ENCODE measurements around the gene GCGR. TPM values are rescaled to one million over a fixed set of nuclear protein-coding genes. Genes with fewer than 3 reads are reported as not detected.

Gene GCGR
- total and polyA plus RNA-seq, 2 of the 13 experiments (the other 11 are each of a cell fraction or from before 2014, with no cell fraction given), result 0.04 to 0.13 TPM

DNA sequence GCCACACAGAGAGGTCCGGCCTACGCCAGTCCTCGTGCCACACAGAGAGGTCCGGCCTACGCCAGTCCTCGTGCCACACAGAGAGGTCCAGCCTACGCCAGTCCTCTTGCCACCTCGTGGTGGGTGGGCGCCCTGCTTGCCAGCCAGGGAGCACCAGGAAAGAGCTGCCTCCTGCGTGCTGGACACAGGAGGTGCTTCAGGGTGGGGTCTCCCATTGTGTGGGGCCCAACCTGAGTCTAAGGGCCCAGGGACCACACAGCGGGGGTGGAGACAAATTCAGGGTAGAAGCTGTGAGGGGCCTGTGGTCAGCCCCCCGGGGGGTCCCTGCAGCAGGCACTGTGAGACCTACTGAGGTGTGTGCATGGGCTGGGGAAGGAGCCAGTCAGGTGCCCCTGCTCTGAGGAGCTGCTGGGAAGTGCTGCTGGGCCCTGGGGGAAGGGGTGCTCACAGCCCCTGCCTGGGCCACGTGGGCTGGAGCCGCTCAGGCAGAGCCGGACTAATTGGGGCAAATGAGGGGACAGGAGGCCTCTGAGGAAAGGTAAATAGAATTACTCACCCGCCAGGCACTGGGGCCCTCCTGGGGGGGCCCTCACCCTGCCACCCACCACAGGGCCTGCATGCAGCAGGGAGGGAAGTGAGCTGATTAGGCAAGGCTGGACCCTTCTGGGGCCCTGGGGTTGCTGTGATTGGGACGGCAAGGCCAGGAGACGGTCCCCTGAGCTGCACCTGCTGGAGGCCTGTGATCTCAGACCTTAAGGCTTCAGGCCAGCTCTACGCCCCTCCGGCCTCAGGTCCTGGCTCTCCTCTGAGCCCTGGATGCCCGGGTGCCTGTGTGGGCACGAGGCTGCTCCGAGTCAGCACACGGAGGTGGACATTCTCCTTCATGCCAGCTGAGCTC is 11.0 kb downstream of the GCGR start (continued):
- TF ChIP-seq PRMT3 (CRISPR knock-in tag; IDR thresholded peaks at IDR 0.05; ENCODE audit: borderline replicate concordance, low read depth), result no peak
- no peak for TF ChIP-seq ELF4 (CRISPR knock-in tag; IDR thresholded peaks at IDR 0.05; ENCODE audit: borderline replicate concordance)
- no peak for TF ChIP-seq HDAC6 (IDR thresholded peaks at IDR 0.05; ENCODE audit: low read depth, low read length)
- no peak for TF ChIP-seq NFE2 (CRISPR knock-in tag; IDR thresholded peaks at IDR 0.05)
- no peak for TF ChIP-seq GTF3A (CRISPR knock-in tag; conservative IDR thresholded peaks at IDR 0.05)
- peak; percentile 58 for TF ChIP-seq ZFX (CRISPR knock-in tag; IDR thresholded peaks at IDR 0.05; ENCODE audit: low read depth)
- TF ChIP-seq, protein P1, sequence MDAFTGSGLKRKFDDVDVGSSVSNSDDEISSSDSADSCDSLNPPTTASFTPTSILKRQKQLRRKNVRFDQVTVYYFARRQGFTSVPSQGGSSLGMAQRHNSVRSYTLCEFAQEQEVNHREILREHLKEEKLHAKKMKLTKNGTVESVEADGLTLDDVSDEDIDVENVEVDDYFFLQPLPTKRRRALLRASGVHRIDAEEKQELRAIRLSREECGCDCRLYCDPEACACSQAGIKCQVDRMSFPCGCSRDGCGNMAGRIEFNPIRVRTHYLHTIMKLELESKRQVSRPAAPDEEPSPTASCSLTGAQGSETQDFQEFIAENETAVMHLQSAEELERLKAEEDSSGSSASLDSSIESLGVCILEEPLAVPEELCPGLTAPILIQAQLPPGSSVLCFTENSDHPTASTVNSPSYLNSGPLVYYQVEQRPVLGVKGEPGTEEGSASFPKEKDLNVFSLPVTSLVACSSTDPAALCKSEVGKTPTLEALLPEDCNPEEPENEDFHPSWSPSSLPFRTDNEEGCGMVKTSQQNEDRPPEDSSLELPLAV (CRISPR knock-in tag; conservative IDR thresholded peaks at IDR 0.05; ENCODE audit: low read depth), result no peak
- 0 out of 2 replicates have a peak, but pooled peaks have one; percentile 18 for TF ChIP-seq GATA4 (IDR thresholded peaks at IDR 0.05; ENCODE audit: borderline replicate concordance, low read depth)
- TF ChIP-seq SNAI1 (CRISPR knock-in tag; IDR thresholded peaks at IDR 0.05; ENCODE audit: borderline replicate concordance), result no peak
- no peak for TF ChIP-seq ZNF468 (CRISPR knock-in tag; IDR thresholded peaks at IDR 0.05)
- TF ChIP-seq HNF1B (CRISPR knock-in tag; IDR thresholded peaks at IDR 0.05), result peak; percentile 59; the same call in 1 of the 2 replicates
- TF ChIP-seq, protein P2, sequence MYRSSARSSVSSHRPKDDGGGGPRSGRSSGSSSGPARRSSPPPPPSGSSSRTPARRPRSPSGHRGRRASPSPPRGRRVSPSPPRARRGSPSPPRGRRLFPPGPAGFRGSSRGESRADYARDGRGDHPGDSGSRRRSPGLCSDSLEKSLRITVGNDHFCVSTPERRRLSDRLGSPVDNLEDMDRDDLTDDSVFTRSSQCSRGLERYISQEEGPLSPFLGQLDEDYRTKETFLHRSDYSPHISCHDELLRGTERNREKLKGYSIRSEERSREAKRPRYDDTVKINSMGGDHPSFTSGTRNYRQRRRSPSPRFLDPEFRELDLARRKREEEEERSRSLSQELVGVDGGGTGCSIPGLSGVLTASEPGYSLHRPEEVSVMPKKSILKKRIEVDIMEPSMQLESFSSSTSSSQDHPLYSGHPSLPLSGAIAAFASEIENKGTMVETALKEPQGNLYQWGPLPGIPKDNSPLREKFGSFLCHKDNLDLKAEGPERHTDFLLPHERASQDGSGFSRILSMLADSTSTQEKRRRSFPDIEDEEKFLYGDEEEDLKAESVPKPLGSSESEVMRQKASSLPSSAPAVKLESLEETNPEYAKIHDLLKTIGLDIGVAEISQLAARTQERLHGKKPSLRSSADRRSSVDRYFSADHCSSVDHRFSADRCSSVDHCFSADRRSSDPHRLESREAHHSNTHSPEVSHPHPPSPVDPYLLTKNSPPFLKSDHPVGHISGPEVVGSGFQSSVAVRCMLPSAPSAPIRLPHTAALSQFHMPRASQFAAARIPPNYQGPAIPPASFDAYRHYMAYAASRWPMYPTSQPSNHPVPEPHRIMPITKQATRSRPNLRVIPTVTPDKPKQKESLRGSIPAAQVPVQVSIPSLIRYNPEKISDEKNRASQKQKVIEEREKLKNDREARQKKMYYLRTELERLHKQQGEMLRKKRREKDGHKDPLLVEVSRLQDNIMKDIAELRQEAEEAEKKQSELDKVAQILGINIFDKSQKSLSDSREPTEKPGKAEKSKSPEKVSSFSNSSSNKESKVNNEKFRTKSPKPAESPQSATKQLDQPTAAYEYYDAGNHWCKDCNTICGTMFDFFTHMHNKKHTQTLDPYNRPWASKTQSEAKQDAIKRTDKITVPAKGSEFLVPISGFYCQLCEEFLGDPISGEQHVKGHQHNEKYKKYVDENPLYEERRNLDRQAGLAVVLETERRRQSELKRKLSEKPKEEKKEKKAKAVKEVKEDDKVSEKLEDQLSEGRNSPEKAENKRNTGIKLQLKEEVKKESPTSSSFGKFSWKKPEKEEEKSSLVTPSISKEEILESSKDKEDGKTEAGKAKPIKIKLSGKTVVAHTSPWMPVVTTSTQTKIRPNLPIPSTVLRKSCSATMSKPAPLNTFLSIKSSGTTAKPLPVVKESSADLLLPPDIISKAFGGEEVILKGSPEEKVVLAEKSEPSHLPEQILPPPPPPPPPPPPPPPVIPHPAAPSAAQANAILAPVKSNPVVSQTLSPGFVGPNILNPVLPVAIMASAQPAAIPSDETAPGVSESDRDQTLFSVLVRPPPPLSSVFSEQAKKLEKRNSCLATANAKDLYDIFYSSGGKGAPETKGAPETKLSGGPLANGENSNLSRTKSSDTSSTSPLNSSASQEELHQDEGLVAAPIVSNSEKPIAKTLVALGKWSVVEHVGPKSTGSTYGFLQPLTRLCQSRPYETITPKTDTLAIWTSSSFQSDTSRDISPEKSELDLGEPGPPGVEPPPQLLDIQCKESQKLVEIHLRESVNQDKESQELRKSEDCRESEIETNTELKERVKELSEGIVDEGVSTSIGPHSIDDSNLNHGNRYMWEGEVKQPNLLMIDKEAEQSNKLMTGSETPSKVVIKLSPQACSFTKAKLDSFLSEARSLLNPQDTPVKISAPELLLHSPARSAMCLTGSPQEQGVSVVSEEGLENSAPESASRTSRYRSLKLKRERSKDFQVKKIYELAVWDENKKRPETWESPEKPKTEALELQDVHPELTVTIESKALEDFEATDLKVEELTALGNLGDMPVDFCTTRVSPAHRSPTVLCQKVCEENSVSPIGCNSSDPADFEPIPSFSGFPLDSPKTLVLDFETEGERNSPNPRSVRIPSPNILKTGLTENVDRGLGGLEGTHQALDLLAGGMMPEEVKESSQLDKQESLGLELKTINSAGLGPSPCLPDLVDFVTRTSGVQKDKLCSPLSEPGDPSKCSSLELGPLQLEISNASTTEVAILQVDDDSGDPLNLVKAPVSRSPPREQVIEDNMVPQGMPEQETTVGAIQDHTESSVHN (CRISPR knock-in tag; IDR thresholded peaks at IDR 0.05), result no peak
- TF ChIP-seq, protein P3, sequence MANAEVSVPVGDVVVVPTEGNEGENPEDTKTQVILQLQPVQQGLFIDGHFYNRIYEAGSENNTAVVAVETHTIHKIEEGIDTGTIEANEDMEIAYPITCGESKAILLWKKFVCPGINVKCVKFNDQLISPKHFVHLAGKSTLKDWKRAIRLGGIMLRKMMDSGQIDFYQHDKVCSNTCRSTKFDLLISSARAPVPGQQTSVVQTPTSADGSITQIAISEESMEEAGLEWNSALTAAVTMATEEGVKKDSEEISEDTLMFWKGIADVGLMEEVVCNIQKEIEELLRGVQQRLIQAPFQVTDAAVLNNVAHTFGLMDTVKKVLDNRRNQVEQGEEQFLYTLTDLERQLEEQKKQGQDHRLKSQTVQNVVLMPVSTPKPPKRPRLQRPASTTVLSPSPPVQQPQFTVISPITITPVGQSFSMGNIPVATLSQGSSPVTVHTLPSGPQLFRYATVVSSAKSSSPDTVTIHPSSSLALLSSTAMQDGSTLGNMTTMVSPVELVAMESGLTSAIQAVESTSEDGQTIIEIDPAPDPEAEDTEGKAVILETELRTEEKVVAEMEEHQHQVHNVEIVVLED (CRISPR knock-in tag; IDR thresholded peaks at IDR 0.05; ENCODE audit: borderline replicate concordance), result no peak
- TF ChIP-seq ZNF543 (CRISPR knock-in tag; IDR thresholded peaks at IDR 0.05), result no peak
- no peak for TF ChIP-seq SMC3 (IDR thresholded peaks at IDR 0.05; ENCODE audit: low read length)

Measured in HepG2 (cell line).